ENCODE measurements around the gene ZFTA.

DNA sequence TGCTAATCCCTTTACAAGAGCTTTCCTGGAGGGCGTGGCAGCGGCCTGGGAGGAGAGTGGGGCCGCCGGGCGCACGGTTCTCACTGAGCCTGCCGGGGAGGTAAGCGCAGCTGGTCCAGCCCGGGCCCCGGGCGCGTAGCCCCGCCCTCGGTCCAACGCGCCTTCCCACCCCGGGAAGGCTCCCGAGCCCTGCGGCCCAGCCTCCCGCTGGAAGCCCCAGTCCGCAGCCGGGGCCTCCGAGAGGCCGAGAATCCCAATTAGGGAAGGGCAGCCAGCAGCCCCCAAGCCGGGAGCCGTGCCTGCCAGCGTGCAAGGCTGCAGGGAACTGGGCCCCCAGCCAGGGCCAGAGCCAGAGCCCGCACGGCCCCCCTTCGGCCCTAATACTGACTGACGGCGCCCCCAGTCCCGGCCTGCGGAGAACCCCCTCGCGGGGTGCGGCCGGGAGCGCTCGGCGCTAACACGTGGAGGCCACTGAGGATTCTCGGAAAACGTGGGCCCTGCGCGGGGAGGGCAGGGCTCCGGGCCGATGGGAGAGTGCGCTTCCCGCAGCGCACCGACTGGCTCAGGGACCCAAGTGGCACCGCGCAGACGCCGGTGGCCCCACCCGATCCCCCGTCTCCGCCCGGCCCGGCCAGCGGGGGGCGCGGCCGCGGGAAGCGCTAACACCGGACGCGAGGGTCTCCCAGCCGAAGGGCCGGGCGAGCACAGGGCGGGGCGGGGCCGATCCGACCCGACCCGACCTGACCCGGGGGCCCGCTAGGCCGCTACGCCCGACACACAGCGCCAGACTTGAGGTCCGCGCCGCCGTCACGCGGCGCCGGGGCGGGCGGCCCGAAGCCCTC, 5.7 kb downstream of the ZFTA start:
- TF ChIP-seq, protein P1, sequence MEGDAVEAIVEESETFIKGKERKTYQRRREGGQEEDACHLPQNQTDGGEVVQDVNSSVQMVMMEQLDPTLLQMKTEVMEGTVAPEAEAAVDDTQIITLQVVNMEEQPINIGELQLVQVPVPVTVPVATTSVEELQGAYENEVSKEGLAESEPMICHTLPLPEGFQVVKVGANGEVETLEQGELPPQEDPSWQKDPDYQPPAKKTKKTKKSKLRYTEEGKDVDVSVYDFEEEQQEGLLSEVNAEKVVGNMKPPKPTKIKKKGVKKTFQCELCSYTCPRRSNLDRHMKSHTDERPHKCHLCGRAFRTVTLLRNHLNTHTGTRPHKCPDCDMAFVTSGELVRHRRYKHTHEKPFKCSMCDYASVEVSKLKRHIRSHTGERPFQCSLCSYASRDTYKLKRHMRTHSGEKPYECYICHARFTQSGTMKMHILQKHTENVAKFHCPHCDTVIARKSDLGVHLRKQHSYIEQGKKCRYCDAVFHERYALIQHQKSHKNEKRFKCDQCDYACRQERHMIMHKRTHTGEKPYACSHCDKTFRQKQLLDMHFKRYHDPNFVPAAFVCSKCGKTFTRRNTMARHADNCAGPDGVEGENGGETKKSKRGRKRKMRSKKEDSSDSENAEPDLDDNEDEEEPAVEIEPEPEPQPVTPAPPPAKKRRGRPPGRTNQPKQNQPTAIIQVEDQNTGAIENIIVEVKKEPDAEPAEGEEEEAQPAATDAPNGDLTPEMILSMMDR (IDR thresholded peaks at IDR 0.05), result no peak
- TF ChIP-seq POLR2A (IDR thresholded peaks at IDR 0.05) (no peak), POLR2AphosphoS5 (IDR thresholded peaks at IDR 0.05) (no peak)

Data from suprapubic skin (tissue), 4 donors.